HEK293 (cell line): ENCODE data around the gene SMIM29.

Experiments
- CTCF ChIA-PET: fragments of 350-600 bp; formaldehyde crosslinking; extraction: SDS; loops from one replicate; lab custom pipeline; 2021; ENCODE audit warnings: antibody characterized with exemption; lab: Yijun Ruan, JAX
- POLR2A ChIA-PET: fragments of 300-600 bp; formaldehyde crosslinking; extraction: SDS; loops from one replicate; lab custom pipeline; 2020; ENCODE audit warnings: antibody characterized with exemption, inconsistent platforms; lab: Yijun Ruan, JAX
- H3K27ac ChIP-seq: fragments of 200-500 bp; sonication (Bioruptor generic); 2 replicates; pipeline ENCODE4 v1.5.1; 2014; ENCODE audit warnings: low read depth, low read length, control low read depth, inconsistent platforms; ENCODE audit errors: extremely low read depth
- H3K36me3 ChIP-seq, 2 experiments: fragments of 200-500 bp in 1 of 2; sonication (Bioruptor generic) in 1 of 2; 1 replicate in 1 of 2; 2 replicates in 1 of 2; pipeline ENCODE4 v1.5.1; 2014 to 2017; ENCODE audit warnings: inconsistent platforms in 2 of 2, low read length in 2 of 2; ENCODE audit not compliant: control insufficient read depth in 2 of 2, insufficient read depth in 1 of 2
- H3K4me1 ChIP-seq: fragments of 200-500 bp; sonication (Bioruptor generic); 2 replicates; pipeline ENCODE4 v1.5.1; 2014; ENCODE audit warnings: mild to moderate bottlenecking, low read length, inconsistent platforms; ENCODE audit not compliant: control insufficient read depth, insufficient read depth
- H3K4me3 ChIP-seq: 2 replicates; pipeline ENCODE4 v1.5.1; 2011; ENCODE audit warnings: low read depth, mild to moderate bottlenecking, control low read depth, low read length, moderate library complexity
- H3K9me3 ChIP-seq: fragments of 200-500 bp; sonication (Bioruptor generic); 2 replicates; pipeline ENCODE4 v1.5.1; 2014; ENCODE audit warnings: low read depth, low read length, inconsistent platforms; ENCODE audit not compliant: control insufficient read depth, insufficient read depth
- BCL11B ChIP-seq: fragments of 450-650 bp; formaldehyde crosslinking; IDR thresholded peaks from 2 replicates; pipeline ENCODE4 v1.5.1; 2016; ENCODE audit warnings: low read depth, missing biosample characterization, missing genetic modification characterization
- FEZF1 ChIP-seq: fragments of 450-650 bp; formaldehyde crosslinking; IDR thresholded peaks from 2 replicates; pipeline ENCODE4 v1.5.1; 2016; ENCODE audit warnings: missing biosample characterization, missing genetic modification characterization
- KLF10 ChIP-seq: fragments of 450-650 bp; IDR thresholded peaks from 2 replicates; pipeline ENCODE4 v1.5.1; 2018; ENCODE audit warnings: missing biosample characterization, mild to moderate bottlenecking, missing genetic modification characterization
- YY1 ChIP-seq: fragments of 450-650 bp; formaldehyde crosslinking; IDR thresholded peaks from 2 replicates; pipeline ENCODE4 v1.5.1; 2018; ENCODE audit warnings: missing biosample characterization, missing genetic modification characterization
- ZNF169 ChIP-seq: fragments of 450-650 bp; formaldehyde crosslinking; IDR thresholded peaks from 2 replicates; pipeline ENCODE4 v1.5.1; 2016; ENCODE audit warnings: missing biosample characterization, missing genetic modification characterization
- ZNF184 ChIP-seq: fragments of 450-650 bp; IDR thresholded peaks from 2 replicates; pipeline ENCODE4 v1.5.1; 2018; ENCODE audit warnings: missing biosample characterization, mild to moderate bottlenecking, missing genetic modification characterization
- ZNF202 ChIP-seq: fragments of 450-650 bp; formaldehyde crosslinking; IDR thresholded peaks from 2 replicates; pipeline ENCODE4 v1.5.1; 2016; ENCODE audit warnings: missing biosample characterization, missing genetic modification characterization, borderline replicate concordance
- ZNF24 ChIP-seq: fragments of 450-650 bp; formaldehyde crosslinking; IDR thresholded peaks from 2 replicates; pipeline ENCODE4 v1.5.1; 2016; ENCODE audit warnings: missing biosample characterization, missing genetic modification characterization
- ZNF266 ChIP-seq: fragments of 450-650 bp; formaldehyde crosslinking; IDR thresholded peaks from 2 replicates; pipeline ENCODE4 v1.5.1; 2016; ENCODE audit warnings: missing biosample characterization, missing genetic modification characterization, low read depth
- ZNF350 ChIP-seq: fragments of 450-650 bp; formaldehyde crosslinking; IDR thresholded peaks from 2 replicates; pipeline ENCODE4 v1.5.0; 2017; ENCODE audit warnings: missing biosample characterization, mild to moderate bottlenecking, missing genetic modification characterization
- ZNF416 ChIP-seq: fragments of 450-650 bp; formaldehyde crosslinking; IDR thresholded peaks from 2 replicates; pipeline ENCODE4 v1.5.1; 2016; ENCODE audit warnings: missing biosample characterization, missing genetic modification characterization
- ZNF433 ChIP-seq: fragments of 450-650 bp; formaldehyde crosslinking; IDR thresholded peaks from 2 replicates; pipeline ENCODE4 v1.5.1; 2016; ENCODE audit warnings: missing biosample characterization, missing genetic modification characterization, low read depth
- ZNF510 ChIP-seq: fragments of 450-650 bp; formaldehyde crosslinking; IDR thresholded peaks from 2 replicates; pipeline ENCODE4 v1.5.1; 2018; ENCODE audit warnings: mild to moderate bottlenecking, missing genetic modification characterization, missing biosample characterization; ENCODE audit not compliant: insufficient replicate concordance
- ZNF529 ChIP-seq: fragments of 450-650 bp; formaldehyde crosslinking; IDR thresholded peaks from 2 replicates; pipeline ENCODE4 v1.5.1; 2017; ENCODE audit warnings: missing genetic modification characterization, missing biosample characterization; ENCODE audit not compliant: insufficient replicate concordance
- ZNF610 ChIP-seq: fragments of 450-650 bp; formaldehyde crosslinking; IDR thresholded peaks from 2 replicates; pipeline ENCODE4 v1.5.1; 2016; ENCODE audit warnings: missing biosample characterization, missing genetic modification characterization, borderline replicate concordance
- ZNF768 ChIP-seq: fragments of 450-650 bp; formaldehyde crosslinking; IDR thresholded peaks from 2 replicates; pipeline ENCODE4 v1.5.1; 2018; ENCODE audit warnings: missing biosample characterization, mild to moderate bottlenecking, missing genetic modification characterization
- ZNF776 ChIP-seq: fragments of 450-650 bp; formaldehyde crosslinking; IDR thresholded peaks from 2 replicates; pipeline ENCODE4 v1.5.0; 2017; ENCODE audit warnings: missing biosample characterization, missing genetic modification characterization, borderline replicate concordance
- ZXDB ChIP-seq: fragments of 450-650 bp; formaldehyde crosslinking; IDR thresholded peaks from 2 replicates; pipeline ENCODE4 v1.5.1; 2016; ENCODE audit warnings: missing biosample characterization, missing genetic modification characterization
- TF ChIP-seq, protein P1 (sequence below): fragments of 450-650 bp; formaldehyde crosslinking; IDR thresholded peaks from 2 replicates; pipeline ENCODE4 v1.5.1; 2017; ENCODE audit warnings: missing biosample characterization, mild to moderate bottlenecking, missing genetic modification characterization, moderate library complexity
- TF ChIP-seq, protein P2 (sequence below): fragments of 450-650 bp; formaldehyde crosslinking; optimal IDR thresholded peaks from 2 replicates; pipeline ENCODE3; 2016; ENCODE audit warnings: missing biosample characterization, mild to moderate bottlenecking, missing genetic modification characterization
- TF ChIP-seq, protein P3 (sequence below): fragments of 450-650 bp; formaldehyde crosslinking; IDR thresholded peaks from 2 replicates; pipeline ENCODE4 v1.5.1; 2016; ENCODE audit warnings: missing biosample characterization, missing genetic modification characterization
- TF ChIP-seq, protein P4 (sequence below): fragments of 450-650 bp; formaldehyde crosslinking; IDR thresholded peaks from 2 replicates; pipeline ENCODE4 v1.5.1; 2016; ENCODE audit warnings: missing biosample characterization, missing genetic modification characterization

SMIM29 gene

DNA sequence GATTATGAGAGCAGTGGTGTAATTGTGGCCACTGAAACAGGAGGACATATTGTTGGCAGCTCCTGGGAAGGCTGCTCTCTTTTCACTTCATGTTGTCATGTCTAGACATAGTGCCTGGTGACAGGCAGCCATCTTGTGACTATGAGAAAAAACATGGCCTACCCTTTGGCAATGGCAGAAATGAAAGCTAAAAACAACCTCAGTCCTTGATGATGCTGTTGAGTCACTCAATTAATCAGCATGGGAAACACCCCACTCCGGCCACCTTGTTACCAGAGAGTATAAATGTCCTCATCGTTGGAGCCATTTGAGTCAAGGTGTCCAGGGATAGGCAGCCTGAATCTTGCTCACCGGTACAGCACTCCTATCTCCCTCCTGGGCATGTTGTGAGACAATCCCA lies 43.3 kb downstream of the SMIM29 start:
- no peak for TF ChIP-seq ZNF350
- 0 out of 2 replicates have a peak, but pooled peaks have one; percentile 16 for TF ChIP-seq YY1 (tag by site-specific recombination)
- TF ChIP-seq KLF10, result no peak
- Histone ChIP-seq H3K36me3 (no peaks in the 10 kb centered on the region), H3K4me1 (no peaks in the 10 kb centered on the region), H3K4me3 (no peak overlapping the region), H3K27ac (no peak overlapping the region), H3K9me3 (no peaks in the 10 kb centered on the region)
- ChIA-PET CTCF (interaction anchor here (0.6 to 2.8 kb wide), 4 partner anchors 9 to 946 kb away, joined by 3 to 14 read pairs (median 4); no protein-coding TSS in a partner anchor), POLR2A (interaction anchor here (0.8 kb wide), 1 partner anchor 210 kb away, joined by 3 read pairs; no protein-coding TSS in a partner anchor)

DNA sequence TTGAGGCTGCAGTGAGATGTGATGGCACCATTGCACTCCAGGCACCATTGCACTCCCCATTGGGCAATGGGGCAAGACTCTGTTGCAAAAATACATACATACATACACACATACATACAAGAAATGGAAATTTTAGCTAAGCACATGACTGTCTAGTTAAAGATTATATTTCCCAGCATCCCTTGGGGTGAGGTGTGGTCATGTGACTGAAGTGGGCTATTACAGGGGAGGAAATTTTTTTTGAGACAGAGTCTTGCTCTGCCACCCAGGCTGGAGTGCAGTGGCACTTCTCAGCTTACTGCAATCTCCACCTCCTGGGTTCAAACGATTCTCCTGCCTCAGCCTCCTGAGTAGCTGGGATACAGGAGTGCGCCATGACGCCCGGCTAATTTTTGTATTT lies 44.1 kb downstream of the SMIM29 start:
- no peak for TF ChIP-seq ZNF776 (tag by site-specific recombination)
- TF ChIP-seq ZNF266 (tag by site-specific recombination), result no peak
- TF ChIP-seq, protein P1, sequence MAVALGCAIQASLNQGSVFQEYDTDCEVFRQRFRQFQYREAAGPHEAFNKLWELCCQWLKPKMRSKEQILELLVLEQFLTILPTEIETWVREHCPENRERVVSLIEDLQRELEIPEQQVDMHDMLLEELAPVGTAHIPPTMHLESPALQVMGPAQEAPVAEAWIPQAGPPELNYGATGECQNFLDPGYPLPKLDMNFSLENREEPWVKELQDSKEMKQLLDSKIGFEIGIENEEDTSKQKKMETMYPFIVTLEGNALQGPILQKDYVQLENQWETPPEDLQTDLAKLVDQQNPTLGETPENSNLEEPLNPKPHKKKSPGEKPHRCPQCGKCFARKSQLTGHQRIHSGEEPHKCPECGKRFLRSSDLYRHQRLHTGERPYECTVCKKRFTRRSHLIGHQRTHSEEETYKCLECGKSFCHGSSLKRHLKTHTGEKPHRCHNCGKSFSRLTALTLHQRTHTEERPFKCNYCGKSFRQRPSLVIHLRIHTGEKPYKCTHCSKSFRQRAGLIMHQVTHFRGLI (tag by site-specific recombination), result no peak
- TF ChIP-seq, protein P2, sequence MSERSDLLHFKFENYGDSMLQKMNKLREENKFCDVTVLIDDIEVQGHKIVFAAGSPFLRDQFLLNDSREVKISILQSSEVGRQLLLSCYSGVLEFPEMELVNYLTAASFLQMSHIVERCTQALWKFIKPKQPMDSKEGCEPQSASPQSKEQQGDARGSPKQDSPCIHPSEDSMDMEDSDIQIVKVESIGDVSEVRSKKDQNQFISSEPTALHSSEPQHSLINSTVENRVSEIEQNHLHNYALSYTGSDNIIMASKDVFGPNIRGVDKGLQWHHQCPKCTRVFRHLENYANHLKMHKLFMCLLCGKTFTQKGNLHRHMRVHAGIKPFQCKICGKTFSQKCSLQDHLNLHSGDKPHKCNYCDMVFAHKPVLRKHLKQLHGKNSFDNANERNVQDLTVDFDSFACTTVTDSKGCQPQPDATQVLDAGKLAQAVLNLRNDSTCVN, result no peak
- TF ChIP-seq ZNF169 (tag by site-specific recombination), result no peak
- no peak for TF ChIP-seq ZNF202 (tag by site-specific recombination)
- TF ChIP-seq, protein P3, sequence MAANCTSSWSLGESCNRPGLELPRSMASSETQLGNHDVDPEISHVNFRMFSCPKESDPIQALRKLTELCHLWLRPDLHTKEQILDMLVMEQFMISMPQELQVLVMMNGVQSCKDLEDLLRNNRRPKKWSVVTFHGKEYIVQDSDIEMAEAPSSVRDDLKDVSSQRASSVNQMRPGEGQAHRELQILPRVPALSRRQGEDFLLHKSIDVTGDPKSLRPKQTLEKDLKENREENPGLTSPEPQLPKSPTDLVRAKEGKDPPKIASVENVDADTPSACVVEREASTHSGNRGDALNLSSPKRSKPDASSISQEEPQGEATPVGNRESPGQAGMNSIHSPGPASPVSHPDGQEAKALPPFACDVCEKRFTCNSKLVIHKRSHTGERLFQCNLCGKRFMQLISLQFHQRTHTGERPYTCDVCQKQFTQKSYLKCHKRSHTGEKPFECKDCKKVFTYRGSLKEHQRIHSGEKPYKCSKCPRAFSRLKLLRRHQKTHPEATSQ (tag by site-specific recombination), result no peak
- TF ChIP-seq BCL11B (tag by site-specific recombination), result no peak
- TF ChIP-seq, protein P4, sequence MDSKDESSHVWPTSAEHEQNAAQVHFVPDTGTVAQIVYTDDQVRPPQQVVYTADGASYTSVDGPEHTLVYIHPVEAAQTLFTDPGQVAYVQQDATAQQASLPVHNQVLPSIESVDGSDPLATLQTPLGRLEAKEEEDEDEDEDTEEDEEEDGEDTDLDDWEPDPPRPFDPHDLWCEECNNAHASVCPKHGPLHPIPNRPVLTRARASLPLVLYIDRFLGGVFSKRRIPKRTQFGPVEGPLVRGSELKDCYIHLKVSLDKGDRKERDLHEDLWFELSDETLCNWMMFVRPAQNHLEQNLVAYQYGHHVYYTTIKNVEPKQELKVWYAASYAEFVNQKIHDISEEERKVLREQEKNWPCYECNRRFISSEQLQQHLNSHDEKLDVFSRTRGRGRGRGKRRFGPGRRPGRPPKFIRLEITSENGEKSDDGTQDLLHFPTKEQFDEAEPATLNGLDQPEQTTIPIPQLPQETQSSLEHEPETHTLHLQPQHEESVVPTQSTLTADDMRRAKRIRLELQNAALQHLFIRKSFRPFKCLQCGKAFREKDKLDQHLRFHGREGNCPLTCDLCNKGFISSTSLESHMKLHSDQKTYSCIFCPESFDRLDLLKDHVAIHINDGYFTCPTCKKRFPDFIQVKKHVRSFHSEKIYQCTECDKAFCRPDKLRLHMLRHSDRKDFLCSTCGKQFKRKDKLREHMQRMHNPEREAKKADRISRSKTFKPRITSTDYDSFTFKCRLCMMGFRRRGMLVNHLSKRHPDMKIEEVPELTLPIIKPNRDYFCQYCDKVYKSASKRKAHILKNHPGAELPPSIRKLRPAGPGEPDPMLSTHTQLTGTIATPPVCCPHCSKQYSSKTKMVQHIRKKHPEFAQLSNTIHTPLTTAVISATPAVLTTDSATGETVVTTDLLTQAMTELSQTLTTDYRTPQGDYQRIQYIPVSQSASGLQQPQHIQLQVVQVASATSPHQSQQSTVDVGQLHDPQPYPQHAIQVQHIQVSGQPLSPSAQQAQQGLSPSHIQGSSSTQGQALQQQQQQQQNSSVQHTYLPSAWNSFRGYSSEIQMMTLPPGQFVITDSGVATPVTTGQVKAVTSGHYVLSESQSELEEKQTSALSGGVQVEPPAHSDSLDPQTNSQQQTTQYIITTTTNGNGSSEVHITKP (tag by site-specific recombination), result no peak
- no peak for TF ChIP-seq ZNF610 (tag by site-specific recombination)
- no peak for TF ChIP-seq ZNF184 (tag by site-specific recombination)
- no peak for TF ChIP-seq ZXDB (tag by site-specific recombination)
- TF ChIP-seq ZNF529 (tag by site-specific recombination), result no peak
- TF ChIP-seq ZNF768 (tag by site-specific recombination), result no peak
- TF ChIP-seq FEZF1 (tag by site-specific recombination), result no peak
- no peak for TF ChIP-seq ZNF24 (tag by site-specific recombination)
- TF ChIP-seq ZNF510 (tag by site-specific recombination), result no peak
- no peak for TF ChIP-seq ZNF433
- no peak for TF ChIP-seq ZNF416 (tag by site-specific recombination)
- TF ChIP-seq, all 188 proteins: peak for 0
- Histone ChIP-seq H3K4me1 (no peaks in the 10 kb centered on the region), H3K4me3 (no peak overlapping the region), H3K27ac (no peak overlapping the region), H3K36me3 (no peaks in the 10 kb centered on the region), H3K9me3 (no peaks in the 10 kb centered on the region)
- CTCF ChIA-PET, result interaction anchor here (0.7 to 2.8 kb wide), 2 partner anchors 8 to 404 kb away, joined by 3 to 14 read pairs; no protein-coding TSS in a partner anchor
- POLR2A ChIA-PET, result interaction anchor here (0.8 kb wide), 1 partner anchor 211 kb away, joined by 3 read pairs; no protein-coding TSS in a partner anchor
